ENCODE measurements around the gene ROBO1.
"Not testable (repeated sequence)": the region's sequence is repeated elsewhere in the genome, so short reads cannot be mapped to it uniquely, and the experiment has no call there.

Gene ROBO1

GRCh38 chr3:79337798-79338197 is 430.0 kb downstream of the ROBO1 start:
- H3K4me1 Mint-ChIP-seq, result no peaks in the 10 kb centered on the region
- no peak for ATAC-seq
- H3K36me3 Mint-ChIP-seq (ENCODE audit: low read depth), result no peaks in the 10 kb centered on the region

GRCh38 chr3:79329154-79329553 is 438.6 kb downstream of the ROBO1 start:
- ATAC-seq, result no peak
- no peak overlapping the region for H3K27ac Mint-ChIP-seq
- no peak for DNase-seq
- no peak overlapping the region for H3K4me3 Mint-ChIP-seq
- H3K27me3 Mint-ChIP-seq, result no peaks in the 10 kb centered on the region
- H3K9me3 Mint-ChIP-seq, result peaks cover 15% of the 10 kb centered on the region
- H3K4me1 Mint-ChIP-seq, result no peaks in the 10 kb centered on the region
- no peaks in the 10 kb centered on the region for H3K36me3 Mint-ChIP-seq (ENCODE audit: low read depth)

More at GRCh38 chr3:79337798-79338197, 430.0 kb downstream of the ROBO1 start:
- DNase-seq, result no peak
- Mint-ChIP-seq H3K9me3 (peaks cover 6% of the 10 kb centered on the region), H3K4me3 (no peak overlapping the region), H3K27me3 (no peaks in the 10 kb centered on the region), H3K27ac (no peak overlapping the region)

GRCh38 chr3:79326642-79327041 is 441.2 kb downstream of the ROBO1 start:
- Mint-ChIP-seq H3K36me3 (ENCODE audit: low read depth) (no peaks in the 10 kb centered on the region), H3K4me1 (no peaks in the 10 kb centered on the region), H3K9me3 (peaks cover 9% of the 10 kb centered on the region), H3K27me3 (no peaks in the 10 kb centered on the region), H3K27ac (no peak overlapping the region), H3K4me3 (no peak overlapping the region)
- DNase-seq, result no peak
- ATAC-seq, result no peak

GRCh38 chr3:79325833-79326383 is 441.9 kb downstream of the ROBO1 start:
- H3K4me3 Mint-ChIP-seq, result not testable (repeated sequence)

GRCh38 chr3:79317551-79318518 is 450.0 kb downstream of the ROBO1 start:
- H3K4me1 Mint-ChIP-seq, result no peaks in the 10 kb centered on the region
- H3K4me3 Mint-ChIP-seq, result no peak overlapping the region
- DNase-seq (no peak), ATAC-seq (no peak)
- H3K27me3 Mint-ChIP-seq, result no peaks in the 10 kb centered on the region
- no peaks in the 10 kb centered on the region for H3K36me3 Mint-ChIP-seq (ENCODE audit: low read depth)
- H3K9me3 Mint-ChIP-seq, result peaks cover 4% of the 10 kb centered on the region
- no peak overlapping the region for H3K27ac Mint-ChIP-seq

More at GRCh38 chr3:79325833-79326383, 441.9 kb downstream of the ROBO1 start:
- H3K9me3 Mint-ChIP-seq; ATAC-seq; H3K27me3 Mint-ChIP-seq; H3K27ac Mint-ChIP-seq; DNase-seq; H3K4me1 Mint-ChIP-seq; H3K36me3 Mint-ChIP-seq (ENCODE audit: low read depth): not testable (repeated sequence)

- Mint-ChIP-seq H3K27ac (no peak overlapping the region), H3K27me3 (no peaks in the 10 kb centered on the region), H3K9me3 (peaks cover 4% of the 10 kb centered on the region), H3K4me1 (no peaks in the 10 kb centered on the region), H3K36me3 (ENCODE audit: low read depth) (no peaks in the 10 kb centered on the region), H3K4me3 (no peak overlapping the region)
- ATAC-seq (no peak), DNase-seq (no peak)
Observed at GRCh38 chr3:79314962-79315361, 452.8 kb downstream of the ROBO1 start.

- H3K27me3 Mint-ChIP-seq, result no peaks in the 10 kb centered on the region
- peaks cover 4% of the 10 kb centered on the region for H3K9me3 Mint-ChIP-seq
- no peaks in the 10 kb centered on the region for H3K4me1 Mint-ChIP-seq
- H3K4me3 Mint-ChIP-seq, result no peak overlapping the region
- ATAC-seq (no peak), DNase-seq (no peak)
- H3K27ac Mint-ChIP-seq, result no peak overlapping the region
- H3K36me3 Mint-ChIP-seq (ENCODE audit: low read depth), result no peaks in the 10 kb centered on the region
Observed at GRCh38 chr3:79314544-79314943, 453.3 kb downstream of the ROBO1 start.

- no peak overlapping the region for H3K4me3 Mint-ChIP-seq
- H3K9me3 Mint-ChIP-seq, result no peaks in the 10 kb centered on the region
- DNase-seq, result no peak
- ATAC-seq, result no peak
- no peak overlapping the region for H3K27ac Mint-ChIP-seq
- H3K4me1 Mint-ChIP-seq, result no peaks in the 10 kb centered on the region
- no peaks in the 10 kb centered on the region for H3K27me3 Mint-ChIP-seq
- no peaks in the 10 kb centered on the region for H3K36me3 Mint-ChIP-seq (ENCODE audit: low read depth)
Observed at GRCh38 chr3:79310016-79310415, 457.8 kb downstream of the ROBO1 start.

- Mint-ChIP-seq H3K9me3 (peaks cover 3% of the 10 kb centered on the region), H3K27me3 (no peaks in the 10 kb centered on the region), H3K27ac (no peak overlapping the region), H3K36me3 (ENCODE audit: low read depth) (no peaks in the 10 kb centered on the region), H3K4me3 (no peak overlapping the region), H3K4me1 (no peaks in the 10 kb centered on the region)
- no peak for DNase-seq
- no peak for ATAC-seq
Observed at GRCh38 chr3:79306934-79307570, 460.7 kb downstream of the ROBO1 start.

GRCh38 chr3:79299949-79300635 is 467.7 kb downstream of the ROBO1 start:
- not testable (repeated sequence) for H3K9me3 Mint-ChIP-seq

GRCh38 chr3:79297245-79297960 is 470.4 kb downstream of the ROBO1 start:
- H3K27me3 Mint-ChIP-seq, result no peaks in the 10 kb centered on the region
- H3K4me3 Mint-ChIP-seq, result no peak overlapping the region
- ATAC-seq, result no peak
- no peaks in the 10 kb centered on the region for H3K36me3 Mint-ChIP-seq (ENCODE audit: low read depth)
- no peak overlapping the region for H3K27ac Mint-ChIP-seq
- no peak for DNase-seq
- H3K4me1 Mint-ChIP-seq, result no peaks in the 10 kb centered on the region
- peaks cover 7% of the 10 kb centered on the region for H3K9me3 Mint-ChIP-seq

More at GRCh38 chr3:79299949-79300635, 467.7 kb downstream of the ROBO1 start:
- H3K27me3 Mint-ChIP-seq; DNase-seq; H3K36me3 Mint-ChIP-seq (ENCODE audit: low read depth); H3K27ac Mint-ChIP-seq; ATAC-seq; H3K4me3 Mint-ChIP-seq; H3K4me1 Mint-ChIP-seq: not testable (repeated sequence)

GRCh38 chr3:79286882-79287281 is 480.9 kb downstream of the ROBO1 start:
- no peaks in the 10 kb centered on the region for H3K27me3 Mint-ChIP-seq
- no peaks in the 10 kb centered on the region for H3K36me3 Mint-ChIP-seq (ENCODE audit: low read depth)
- H3K4me3 Mint-ChIP-seq, result no peak overlapping the region
- ATAC-seq (no peak), DNase-seq (no peak)
- H3K27ac Mint-ChIP-seq, result no peak overlapping the region
- H3K4me1 Mint-ChIP-seq, result no peaks in the 10 kb centered on the region
- peaks cover 7% of the 10 kb centered on the region for H3K9me3 Mint-ChIP-seq

- no peak overlapping the region for H3K27ac Mint-ChIP-seq
- no peaks in the 10 kb centered on the region for H3K27me3 Mint-ChIP-seq
- H3K4me1 Mint-ChIP-seq, result no peaks in the 10 kb centered on the region
Observed at GRCh38 chr3:79285871-79286270, 481.9 kb downstream of the ROBO1 start.

GRCh38 chr3:79285380-79285779 is 482.4 kb downstream of the ROBO1 start:
- Mint-ChIP-seq H3K27me3 (no peaks in the 10 kb centered on the region), H3K4me1 (no peaks in the 10 kb centered on the region), H3K27ac (no peak overlapping the region), H3K36me3 (ENCODE audit: low read depth) (no peaks in the 10 kb centered on the region), H3K9me3 (peaks cover 6% of the 10 kb centered on the region), H3K4me3 (no peak overlapping the region)
- DNase-seq, result no peak
- no peak for ATAC-seq

More at GRCh38 chr3:79285871-79286270, 481.9 kb downstream of the ROBO1 start:
- Mint-ChIP-seq H3K4me3 (no peak overlapping the region), H3K36me3 (ENCODE audit: low read depth) (no peaks in the 10 kb centered on the region), H3K9me3 (peaks cover 6% of the 10 kb centered on the region)
- DNase-seq (no peak), ATAC-seq (no peak)
